Activated effector memory CD4-positive, alpha-beta T cell treated with anti-CD3 and anti-CD28 coated beads, Interleukin-2, amount 50 U/mL, for 16 hours (primary cell): ENCODE results near the gene LAD1.

Source experiments
- DNase-seq: peaks from one replicate; pipeline ENCODE4 v3.0.0-alpha.2; 2020

LAD1 gene

GRCh38 chr1:201344206-201345080 is 54.7 kb downstream of the LAD1 start:
- no peak for DNase-seq

GRCh38 chr1:201341377-201341776 is 57.7 kb downstream of the LAD1 start:
- DNase-seq, result no peak

GRCh38 chr1:201336711-201337450 is 62.2 kb downstream of the LAD1 start:
- DNase-seq, result no peak

- no peak for DNase-seq
These were observed 63.2 kb downstream of the LAD1 start for GRCh38 chr1:201335901-201336300.

GRCh38 chr1:201335174-201335870 is 63.8 kb downstream of the LAD1 start:
- no peak for DNase-seq

GRCh38 chr1:201334325-201335173 is 64.6 kb downstream of the LAD1 start:
- no peak for DNase-seq

GRCh38 chr1:201332616-201333335 is 66.3 kb downstream of the LAD1 start:
- DNase-seq, result no peak

- DNase-seq, result no peak
These were observed 67.1 kb downstream of the LAD1 start for GRCh38 chr1:201332021-201332420.

- DNase-seq, result no peak
These were observed 68.0 kb downstream of the LAD1 start for GRCh38 chr1:201331166-201331565.
